Thyroid gland (tissue), 4 donors: ENCODE data around the gene ARL16.

Source experiments
- CTCF ChIP-seq, 6 experiments: fragments of 200-600 bp in 3 of 6; fragments of 450-650 bp in 3 of 6; sonication (generic) in 3 of 6; IDR thresholded peaks; one replicate each; pipeline ENCODE4 v1.5.1; 2016 to 2019; ENCODE audit warnings: antibody characterized with exemption in 6 of 6, mild to moderate bottlenecking in 2 of 6, inconsistent platforms in 1 of 6, moderate library complexity in 1 of 6
- POLR2A ChIP-seq, 2 donors: fragments of 450-650 bp; IDR thresholded peaks; one replicate each; pipeline ENCODE4 v1.6.1; 2017; ENCODE audit warnings: antibody characterized with exemption in 2 of 2, mild to moderate bottlenecking in 2 of 2, moderate library complexity in 1 of 2

DNA sequence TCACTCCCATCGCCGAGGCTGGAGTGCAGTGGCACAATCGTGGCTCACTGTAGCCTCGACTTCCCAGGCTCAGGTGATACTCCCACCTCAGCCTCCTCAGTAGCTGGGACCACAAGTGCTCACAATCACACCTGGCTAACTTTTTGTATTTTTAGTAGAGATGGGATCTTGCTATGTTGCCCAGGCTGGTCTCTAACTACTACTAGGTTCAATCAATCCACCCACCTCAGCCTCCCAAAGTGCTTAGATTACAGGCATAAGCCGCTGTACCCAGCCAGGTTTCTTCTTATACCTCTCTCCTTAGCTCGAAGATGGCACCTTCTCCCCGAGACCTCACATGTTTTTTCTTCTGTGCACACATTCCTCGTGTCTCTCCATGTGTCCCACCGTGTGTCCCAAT lies 43.6 kb downstream of the ARL16 start:
- TF ChIP-seq POLR2A (IDR thresholded peaks at IDR 0.05) (no peak), CTCF (IDR thresholded peaks at IDR 0.05) (no peak)
